Left colon (tissue), 2 donors: Measurements from ENCODE around the gene TSACC. TPM values are rescaled to one million over a fixed set of nuclear protein-coding genes. Genes with fewer than 3 reads are reported as not detected.
A peak's percentile ranks its signal among the peaks of the same experiment; 100 is the strongest.
"Not testable (repeated sequence)": the region's sequence is repeated elsewhere in the genome, so short reads cannot be mapped to it uniquely, and the experiment has no call there.

Experiments
- ATAC-seq: fragments of 200-7000 bp; cut with Tn5 transposase; one replicate; pipeline ENCODE4 v1.9.1; 2020; ENCODE audit warnings: mild to moderate bottlenecking, moderate library complexity
- DNase-seq, 2 donors: peaks; one replicate each; pipeline ENCODE4 v3.0.0-alpha.2; 2020
- intact Hi-C, 2 donors: fragments of 100-400 bp; cut with DNase I in 1 of 2; cut with micrococcal nuclease in 1 of 2; formaldehyde crosslinking; loops; one replicate each; pipeline versions ENCODE4 v1.11.2 to v1.14.0; 2022; cut with DNase I, micrococcal nuclease
- total RNA-seq, 2 donors: library from RNA; stranded (reverse); fragmentation: NEBNext Ultra II Directional; extraction: Animal tissue kit (Norgen Biotek cat#: 25700); gene quantifications; one replicate each; pipeline ENCODE4 v1.2.1, GENCODE V29; 2021
- donor health status: DM: no; HTN: no; CAD: no.
- donor health status: DM: yes; HTN: yes; CAD: no.

The TSACC gene
- total RNA-seq, 2 donors from 2014 or later: not detected

- peak; percentile 99 for ATAC-seq
- intact Hi-C loops: no loop called here
- DNase-seq: peak; percentile 46 to 79
These were observed 30.8 kb downstream of the TSACC start, which contains the start of gene RHBG for GRCh38 chr1:156368889-156369684. RHBG (plus strand) TSS chr1:156369211; CDS start chr1:156369250, 39 bp downstream.

DNA sequence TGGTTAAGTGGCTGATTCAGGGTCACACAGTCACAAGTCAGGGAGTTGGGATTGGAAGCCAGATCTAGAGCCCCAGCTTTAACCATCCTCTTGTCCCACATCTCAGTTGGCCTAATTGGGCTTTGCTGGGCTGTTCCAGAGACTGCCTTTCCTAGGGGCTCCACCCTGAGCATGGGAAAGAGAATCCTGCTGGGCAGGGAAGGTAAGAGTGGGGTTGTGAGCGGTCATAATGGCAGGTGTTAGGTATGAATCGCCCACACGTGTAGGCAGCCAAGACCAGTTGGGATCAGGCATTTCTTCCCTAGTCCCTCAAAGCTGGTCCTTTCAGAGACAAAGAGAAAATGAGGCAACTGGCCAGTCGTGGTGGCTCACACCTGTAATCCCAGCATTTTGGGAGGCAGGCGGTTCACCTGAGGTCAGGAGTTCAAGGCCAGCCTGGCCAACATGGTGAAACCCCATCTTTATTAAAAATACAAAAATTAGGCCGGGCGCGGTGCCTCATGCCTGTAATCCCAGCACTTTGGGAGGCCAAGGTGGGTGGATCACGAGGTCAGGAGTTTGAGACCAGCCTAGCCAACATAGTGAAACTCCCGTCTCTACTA lies 31.5 kb downstream of the TSACC start:
- ATAC-seq, intact Hi-C loops, DNase-seq: not testable (repeated sequence)

GRCh38 chr1:156371553-156372264 lies 33.4 kb downstream of the TSACC start:
- no peak for ATAC-seq
- intact Hi-C loops: no loop called here
- DNase-seq: peak in 1 of 2 donors; percentile 30

DNA sequence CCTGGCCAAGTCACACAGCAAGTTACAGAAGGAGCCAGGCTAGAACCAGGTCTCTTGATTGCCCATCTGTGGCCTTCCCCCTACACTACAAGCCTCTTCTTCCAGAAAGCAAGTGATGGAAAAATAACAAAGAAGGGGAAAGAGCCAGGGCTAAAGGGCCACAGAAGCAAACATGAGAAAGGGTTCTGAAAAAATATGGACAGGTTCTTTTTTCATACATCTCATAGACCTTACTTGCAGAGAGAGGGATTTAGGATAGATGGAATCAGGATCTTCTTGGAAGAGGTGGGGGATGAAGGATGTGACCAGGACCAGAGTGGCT lies 33.9 kb downstream of the TSACC start:
- no peak for ATAC-seq
- no peak for DNase-seq
- intact Hi-C loops: no loop called here

- DNase-seq: no peak
- no peak for ATAC-seq
- intact Hi-C loops: no loop called here
These were observed 34.5 kb downstream of the TSACC start for GRCh38 chr1:156372876-156373275.

DNA sequence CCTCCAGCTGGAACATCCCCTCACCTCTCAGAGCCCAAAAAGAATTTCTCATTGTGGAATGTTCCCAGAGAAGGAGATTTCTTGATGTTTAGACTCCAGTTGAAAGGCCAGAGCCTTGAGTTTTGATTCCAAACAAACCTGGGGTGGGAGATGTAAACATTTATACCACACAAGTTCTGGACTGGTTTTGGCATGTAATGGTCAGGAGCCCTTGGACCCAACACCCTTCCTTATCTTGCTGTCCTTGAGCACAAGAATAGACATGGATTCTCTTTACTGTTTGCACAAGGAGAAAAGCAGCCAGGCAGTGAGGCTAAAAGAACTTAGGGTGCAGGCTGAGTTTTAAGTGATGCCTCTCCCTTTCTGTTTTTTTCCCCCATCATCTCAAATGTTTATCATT lies 35.2 kb downstream of the TSACC start:
- intact Hi-C loops: no loop called here
- no peak for DNase-seq
- no peak for ATAC-seq

GRCh38 chr1:156376146-156376545 lies 37.8 kb downstream of the TSACC start:
- DNase-seq (no peak), ATAC-seq (no peak)
- intact Hi-C loops: no loop called here

DNA sequence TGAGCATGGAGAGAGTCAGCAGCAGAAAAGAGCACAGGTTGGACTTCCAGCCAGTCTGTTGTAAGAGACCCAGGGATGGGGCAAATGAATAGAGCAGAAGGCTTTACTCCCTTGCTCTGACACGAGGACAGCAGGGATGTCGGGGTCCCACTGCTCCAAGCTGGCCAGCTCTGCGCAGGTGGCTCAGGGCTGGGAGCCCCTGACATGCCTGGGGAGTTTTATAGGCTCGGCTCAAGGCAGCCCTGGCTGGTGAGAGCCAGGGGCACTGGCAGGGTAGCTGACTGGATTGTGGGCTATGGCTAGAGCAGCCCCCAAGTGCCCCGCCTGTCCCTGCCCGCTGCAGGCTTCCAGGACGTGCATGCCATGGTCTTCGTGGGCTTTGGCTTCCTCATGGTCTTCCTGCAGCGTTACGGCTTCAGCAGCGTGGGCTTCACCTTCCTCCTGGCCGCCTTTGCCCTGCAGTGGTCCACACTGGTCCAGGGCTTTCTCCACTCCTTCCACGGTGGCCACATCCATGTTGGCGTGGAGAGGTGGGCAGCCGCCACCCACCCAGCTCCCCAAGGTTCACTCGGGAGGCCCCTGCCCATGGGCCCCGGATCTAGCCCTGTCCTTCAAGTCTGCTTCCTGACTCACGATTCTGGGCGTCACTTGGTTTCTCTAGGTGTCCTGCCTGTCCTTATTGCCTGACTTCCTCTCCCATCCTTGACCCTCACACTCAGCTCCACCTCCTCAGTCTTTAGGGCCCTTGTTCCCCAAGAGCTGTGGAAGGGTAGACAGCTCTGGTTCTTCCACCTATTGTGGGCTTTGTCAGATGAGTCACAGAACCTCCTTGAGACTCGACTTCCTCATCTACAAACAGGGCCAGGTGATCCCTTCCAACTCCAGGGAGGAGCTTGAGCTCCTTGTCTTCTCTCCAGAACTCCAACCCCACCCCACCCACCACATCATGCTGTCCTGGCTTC lies 38.9 kb downstream of the TSACC start:
- DNase-seq: no peak
- intact Hi-C loops: no loop called here
- no peak for ATAC-seq

GRCh38 chr1:156378557-156378956 lies 40.2 kb downstream of the TSACC start:
- DNase-seq (no peak), ATAC-seq (no peak)
- intact Hi-C loops: no loop called here

GRCh38 chr1:156379420-156380165 lies 41.3 kb downstream of the TSACC start:
- intact Hi-C loops: loop anchor here in 1 of 2 donors (10.0 kb wide), 1 partner anchor 225 kb away; the partner anchor contains the start of gene GPATCH4
- no peak for ATAC-seq

DNA sequence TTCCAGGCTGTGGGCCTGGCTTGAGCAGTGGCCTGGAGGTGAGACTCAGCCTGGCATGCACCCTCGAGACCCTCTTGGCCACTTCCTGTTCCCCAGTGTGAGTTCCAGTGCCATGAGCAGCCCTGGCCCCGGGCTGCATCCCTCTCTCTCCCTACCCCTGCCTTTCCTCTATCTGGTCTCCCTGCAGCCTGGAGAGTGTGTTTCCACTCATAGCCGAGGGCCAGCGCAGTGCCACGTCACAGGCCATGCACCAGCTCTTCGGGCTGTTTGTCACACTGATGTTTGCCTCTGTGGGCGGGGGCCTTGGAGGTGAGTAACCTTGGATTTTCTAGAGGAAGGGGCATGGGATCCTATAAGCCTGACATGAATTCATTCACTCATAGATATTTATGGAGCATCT lies 44.2 kb downstream of the TSACC start:
- intact Hi-C loops: loop anchor here in 1 of 2 donors (10.0 kb wide), 1 partner anchor 222 kb away; the partner anchor contains the start of gene GPATCH4
- ATAC-seq (no peak), DNase-seq (no peak)

More at GRCh38 chr1:156379420-156380165, 41.3 kb downstream of the TSACC start:
- DNase-seq: no peak

- ATAC-seq (peak; percentile 91), DNase-seq (peak in 1 of 2 donors; percentile 65)
- intact Hi-C loops: loop anchor here in 1 of 2 donors (10.0 kb wide), 1 partner anchor 222 kb away; the partner anchor contains the start of gene GPATCH4
These were observed 44.7 kb downstream of the TSACC start for GRCh38 chr1:156383023-156383422.

- no peak for DNase-seq
- intact Hi-C loops: loop anchor here in 1 of 2 donors (2.0 to 10.0 kb wide), 2 partner anchors 61 to 221 kb away; partner anchors contain the start of gene GPATCH4
- ATAC-seq: no peak
These were observed 45.7 kb downstream of the TSACC start for GRCh38 chr1:156384007-156384406.

DNA sequence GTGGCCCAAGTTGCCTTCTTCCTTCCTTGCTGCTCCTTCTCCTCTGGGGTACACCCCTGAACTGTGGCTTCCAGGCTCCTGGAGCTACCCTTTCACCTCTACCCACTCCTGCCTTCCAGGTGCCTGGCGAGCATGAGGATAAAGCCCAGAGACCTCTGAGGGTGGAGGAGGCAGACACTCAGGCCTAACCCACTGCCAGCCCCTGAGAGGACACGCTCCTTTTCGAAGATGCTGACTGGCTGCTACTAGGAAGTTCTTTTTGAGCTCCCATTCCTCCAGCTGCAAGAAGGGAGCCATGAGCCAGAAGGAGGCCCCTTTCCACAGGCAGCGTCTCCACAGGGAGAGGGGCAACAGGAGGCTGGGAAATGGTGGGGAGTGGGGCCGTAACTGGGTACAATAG lies 46.3 kb downstream of the TSACC start:
- intact Hi-C loops: loop anchor here (2.0 to 10.0 kb wide), 3 partner anchors 60 to 220 kb away; partner anchors contain the start of gene GPATCH4 (in 1 of the 2)

DNA sequence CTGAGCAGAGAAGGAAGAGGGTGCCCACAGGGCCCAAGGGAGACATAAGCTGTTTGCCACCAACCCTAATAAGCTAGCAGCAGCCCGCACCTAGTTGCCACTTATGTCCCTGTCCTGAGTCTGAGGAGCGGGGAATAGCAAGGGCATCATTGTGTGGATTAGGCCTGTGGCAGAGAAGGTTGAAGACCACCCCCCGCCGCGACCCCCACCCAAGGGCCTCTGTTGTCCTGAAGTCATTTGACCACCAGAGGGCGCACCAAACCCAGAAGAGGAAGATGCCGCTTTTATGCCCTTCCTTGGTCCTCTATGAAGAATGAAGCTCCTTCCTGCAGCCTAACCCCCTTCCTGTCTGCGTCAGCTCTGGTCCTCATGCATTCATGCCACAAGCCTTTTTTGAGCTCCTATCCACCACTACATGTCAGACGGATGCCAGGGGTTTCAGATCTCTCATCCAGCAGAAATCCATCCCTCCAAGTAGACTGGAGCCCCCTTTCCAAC lies 47.3 kb downstream of the TSACC start:
- DNase-seq (peak in 1 of 2 donors; percentile 77), ATAC-seq (peak; percentile 66)
- intact Hi-C loops: loop anchor here (2.0 to 10.0 kb wide), 3 partner anchors 59 to 219 kb away; partner anchors contain the start of gene GPATCH4 (in 1 of the 2)

More for the DNA sequence above, 46.3 kb downstream of the TSACC start:
- no peak for ATAC-seq
- no peak for DNase-seq

GRCh38 chr1:156386134-156386901 lies 48.0 kb downstream of the TSACC start:
- intact Hi-C loops: loop anchor here (5.0 to 10.0 kb wide), 2 partner anchors 61 to 218 kb away; partner anchors contain the start of gene GPATCH4 (in 1 of the 2)
- DNase-seq (no peak), ATAC-seq (no peak)
